Inflammatory macrophage (primary cell): ENCODE results near the gene CACNA1C.

Experiments
- DNase-seq, 2 donors: peaks; one replicate each; pipeline ENCODE4 v3.0.0-alpha.2; 2020 to 2022

Gene CACNA1C

GRCh38 chr12:2653461-2653965 lies 600.7 kb downstream of the CACNA1C start:
- no peak for DNase-seq

GRCh38 chr12:2654311-2654710 lies 601.5 kb downstream of the CACNA1C start:
- DNase-seq: no peak

GRCh38 chr12:2654741-2655140 lies 602.0 kb downstream of the CACNA1C start:
- no peak for DNase-seq

GRCh38 chr12:2662524-2662923 lies 609.7 kb downstream of the CACNA1C start:
- no peak for DNase-seq

- no peak for DNase-seq
Measured at GRCh38 chr12:2664721-2665577, 612.2 kb downstream of the CACNA1C start.

- no peak for DNase-seq
Measured at GRCh38 chr12:2666411-2666810, 613.6 kb downstream of the CACNA1C start.

GRCh38 chr12:2666846-2667245 lies 614.1 kb downstream of the CACNA1C start:
- no peak for DNase-seq

- DNase-seq: no peak
Measured at GRCh38 chr12:2667716-2668440, 615.1 kb downstream of the CACNA1C start.

GRCh38 chr12:2668816-2669215 lies 616.0 kb downstream of the CACNA1C start:
- DNase-seq: no peak

GRCh38 chr12:2669560-2669959 lies 616.8 kb downstream of the CACNA1C start:
- DNase-seq: no peak

- no peak for DNase-seq
Measured at GRCh38 chr12:2672863-2673262, 620.1 kb downstream of the CACNA1C start.

GRCh38 chr12:2673966-2674810 lies 621.4 kb downstream of the CACNA1C start:
- DNase-seq: no peak

- DNase-seq: no peak
Measured at GRCh38 chr12:2675776-2676175, 623.0 kb downstream of the CACNA1C start.

GRCh38 chr12:2677142-2677880 lies 624.5 kb downstream of the CACNA1C start:
- DNase-seq: no peak

GRCh38 chr12:2678426-2678825 lies 625.6 kb downstream of the CACNA1C start:
- no peak for DNase-seq

GRCh38 chr12:2679068-2679815 lies 626.5 kb downstream of the CACNA1C start:
- no peak for DNase-seq

- DNase-seq: no peak
Measured at GRCh38 chr12:2679816-2680675, 627.3 kb downstream of the CACNA1C start.

- no peak for DNase-seq
Measured at GRCh38 chr12:2680676-2681039, 627.9 kb downstream of the CACNA1C start.

- no peak for DNase-seq
Measured at GRCh38 chr12:2681450-2682205, 628.8 kb downstream of the CACNA1C start.
